Spleen (tissue), 11 donors: Measurements from ENCODE around the gene COL11A1. TPM values are rescaled to one million over a fixed set of nuclear protein-coding genes. Genes with fewer than 3 reads are reported as not detected.

ENCODE experiments used
- DNase-seq: peaks from one replicate; pipeline ENCODE4 v3.0.0-alpha.2; 2020
- H3K27ac ChIP-seq, 8 donors: fragments of 200-600 bp; sonication (generic) in 7 of 8; 1 replicate in 4 of 8; 2 replicates in 4 of 8; pipeline versions ENCODE4 v1.5.0 to v1.8.0; 2016 to 2021; ENCODE audit warnings: inconsistent platforms in 4 of 8, mild to moderate bottlenecking in 4 of 8, moderate library complexity in 1 of 8
- H3K27me3 ChIP-seq, 7 donors: fragments of 200-600 bp; sonication (generic) in 6 of 7; replicated peaks in 1 of 7; 1 replicate in 4 of 7; 2 replicates in 3 of 7; pipeline versions ENCODE4 v1.5.0 to v1.8.0; 2016 to 2021; ENCODE audit warnings: inconsistent platforms in 3 of 7, mild to moderate bottlenecking in 1 of 7
- H3K36me3 ChIP-seq, 6 donors: fragments of 200-600 bp; sonication (generic) in 5 of 6; 1 replicate in 4 of 6; 2 replicates in 2 of 6; pipeline versions ENCODE4 v1.5.0 to v1.8.0; 2016 to 2021; ENCODE audit warnings: inconsistent platforms in 2 of 6
- H3K4me1 ChIP-seq, 6 donors: fragments of 200-600 bp; sonication (generic) in 5 of 6; 1 replicate in 3 of 6; 2 replicates in 3 of 6; pipeline versions ENCODE4 v1.5.0 to v1.8.0; 2016 to 2021; ENCODE audit warnings: inconsistent platforms in 3 of 6
- H3K4me3 ChIP-seq, 8 donors: fragments of 200-600 bp; sonication (generic) in 7 of 8; 1 replicate in 4 of 8; 2 replicates in 4 of 8; pipeline versions ENCODE4 v1.5.0 to v1.8.0; 2016 to 2021; ENCODE audit warnings: inconsistent platforms in 4 of 8, mild to moderate bottlenecking in 4 of 8, moderate library complexity in 2 of 8
- H3K9me3 ChIP-seq, 8 donors: fragments of 200-600 bp; sonication (generic) in 7 of 8; 1 replicate in 4 of 8; 2 replicates in 4 of 8; pipeline versions ENCODE4 v1.5.0 to v1.8.0; 2016 to 2021; ENCODE audit warnings: inconsistent platforms in 4 of 8
- CTCF ChIP-seq, 11 experiments: fragments of 200-600 bp in 7 of 11; fragments of 450-650 bp in 4 of 11; sonication (generic) in 4 of 11; IDR thresholded peaks in 8 of 11; conservative IDR thresholded peaks in 3 of 11; 1 replicate in 7 of 11; 2 replicates in 4 of 11; pipeline versions ENCODE4 v1.4.0 to v1.8.0; 2016 to 2021; ENCODE audit warnings: antibody characterized with exemption in 11 of 11, inconsistent platforms in 4 of 11, mild to moderate bottlenecking in 1 of 11
- POLR2A ChIP-seq, 3 donors: fragments of 450-650 bp; IDR thresholded peaks; one replicate each; pipeline ENCODE4 v1.5.1; 2017; ENCODE audit warnings: antibody characterized with exemption in 3 of 3, mild to moderate bottlenecking in 1 of 3
- POLR2AphosphoS5 ChIP-seq, 3 donors: sonication (generic); formaldehyde crosslinking; IDR thresholded peaks; one replicate each; pipeline ENCODE4 v1.5.1; 2017; ENCODE audit warnings: antibody characterized with exemption in 3 of 3
- WGBS, 5 donors: extraction: QIAGEN DNeasy Blood & Tissue Kit in 3 of 5; methylation state at CpG; one replicate each; pipeline versions ENCODE4 v1.1.5 to v1.1.7; 2013 to 2018; 5-methylcytosine and 5-hydroxymethylcytosine counted together
- intact Hi-C: fragments of 100-400 bp; cut with DNase I; formaldehyde crosslinking; loops from one replicate; pipeline ENCODE4 v1.15.0; 2023; ENCODE audit warnings: low total_unique reads
- polyA plus RNA-seq, 3 donors: library from polyadenylated mRNA; stranded (reverse); fragments of 200-250 nt; gene quantifications; one replicate each; pipeline ENCODE4 v1.2.1, GENCODE V29; 2013
- total RNA-seq, 7 donors: library from RNA; depleted of rRNA in 3 of 7; stranded (reverse); fragments of >200 nt in 3 of 7; fragmentation: NEBNext Ultra II Directional in 4 of 7; extraction: Animal tissue kit (Norgen Biotek cat#: 25700) in 4 of 7; gene quantifications; one replicate each; pipeline versions ENCODE4 v1.1.0 to v1.2.1, GENCODE V29; 2016 to 2021
- donor health status: healthy with polysubstance abuse.
- donor health status: DM: no; HTN: no; CAD: no; lungs with moderate emphysema.
- donor health status: DM: no; HTN: no; CAD: no.
- donor health status: Bipolar disorder and iron deficiency.
- donor health status: healthy.
- donor health status: DM: no; HTN: no; CAD: no.
- donor health status: DM: yes; HTN: yes; CAD: no.

The COL11A1 gene
- total and polyA plus RNA-seq, 10 donors, result 0.02 to 11.1 (median 0.83) TPM; not detected in 1

GRCh38 chr1:103084181-103084580 lies 24.1 kb downstream of the COL11A1 start:
- Histone ChIP-seq H3K27me3 (no peaks in the 10 kb centered on the region), H3K9me3 (no peaks in the 10 kb centered on the region), H3K4me3 (no peak overlapping the region), H3K36me3 (no peaks in the 10 kb centered on the region), H3K4me1 (no peaks in the 10 kb centered on the region), H3K27ac (no peak overlapping the region)
- WGBS, 5 donors, result 26 to 67% (median 40%) methylated on average over 2 of the region's 2 CpGs
- DNase-seq, result no peak
- no peak for TF ChIP-seq CTCF (IDR thresholded peaks at IDR 0.05 in 8 of 11, conservative IDR thresholded peaks at IDR 0.05 in 3 of 11)
- TF ChIP-seq POLR2A (IDR thresholded peaks at IDR 0.05), result no peak
- TF ChIP-seq POLR2AphosphoS5 (IDR thresholded peaks at IDR 0.05), result no peak
- intact Hi-C loops, result no loop called here

DNA sequence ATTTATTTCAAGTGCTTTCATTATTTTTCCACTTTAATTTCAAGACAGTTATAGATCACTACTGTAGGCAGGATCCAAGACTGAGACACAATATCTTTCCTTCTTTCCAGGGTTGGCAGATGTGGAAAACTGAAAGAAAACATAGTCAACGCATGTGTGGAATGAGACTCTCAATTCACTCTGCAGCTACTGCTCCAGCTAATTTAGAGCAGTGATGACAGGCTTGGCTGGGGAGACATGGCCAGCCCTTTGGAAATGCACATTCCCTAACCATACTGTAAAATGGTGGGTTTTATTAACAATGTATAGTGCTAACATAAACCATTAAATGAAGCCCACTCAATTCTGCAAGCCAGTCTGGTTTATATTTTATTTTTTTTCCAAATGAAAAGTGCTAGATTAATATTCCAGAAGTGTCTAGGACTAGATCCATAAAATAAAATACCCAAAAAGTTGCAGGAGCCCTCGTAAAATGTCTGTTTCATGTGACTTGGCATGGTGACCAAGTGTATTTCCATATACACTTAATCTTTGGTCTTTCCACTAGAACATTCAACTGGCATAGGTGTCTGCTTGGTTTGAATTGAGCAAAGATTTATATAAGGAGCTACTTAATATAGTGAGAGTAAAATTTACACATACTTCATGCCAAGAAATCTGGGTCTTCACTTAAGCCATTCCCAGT lies 32.9 kb downstream of the COL11A1 start:
- H3K4me1 ChIP-seq, result no peaks in the 10 kb centered on the region
- no peak for DNase-seq
- TF ChIP-seq POLR2AphosphoS5 (IDR thresholded peaks at IDR 0.05) (no peak), POLR2A (IDR thresholded peaks at IDR 0.05) (no peak), CTCF (IDR thresholded peaks at IDR 0.05 in 8 of 11, conservative IDR thresholded peaks at IDR 0.05 in 3 of 11) (no peak)
- H3K36me3 ChIP-seq, result no peaks in the 10 kb centered on the region
- no peaks in the 10 kb centered on the region for H3K27me3 ChIP-seq
- no peak overlapping the region for H3K4me3 ChIP-seq
- intact Hi-C loops, result no loop called here
- WGBS, 5 donors, result 75 to 81% (median 78%) methylated on average over 2 of the region's 2 CpGs
- no peak overlapping the region for H3K27ac ChIP-seq
- H3K9me3 ChIP-seq, result no peaks in the 10 kb centered on the region

- intact Hi-C loops, result no loop called here
- TF ChIP-seq POLR2AphosphoS5 (IDR thresholded peaks at IDR 0.05), result no peak
- no peak for TF ChIP-seq POLR2A (IDR thresholded peaks at IDR 0.05)
- TF ChIP-seq CTCF (IDR thresholded peaks at IDR 0.05 in 8 of 11, conservative IDR thresholded peaks at IDR 0.05 in 3 of 11), result no peak
- no peaks in the 10 kb centered on the region for H3K4me1 ChIP-seq
- no peaks in the 10 kb centered on the region for H3K9me3 ChIP-seq
- H3K4me3 ChIP-seq, result no peak overlapping the region
- WGBS, 5 donors, result 75 to 93% (median 76%) methylated on average over 6 of the region's 6 CpGs
- H3K27me3 ChIP-seq, result no peaks in the 10 kb centered on the region
- no peak for DNase-seq
- H3K36me3 ChIP-seq, result no peaks in the 10 kb centered on the region
- H3K27ac ChIP-seq, result no peak overlapping the region
Measured at GRCh38 chr1:103074224-103074623, 34.1 kb downstream of the COL11A1 start.

DNA sequence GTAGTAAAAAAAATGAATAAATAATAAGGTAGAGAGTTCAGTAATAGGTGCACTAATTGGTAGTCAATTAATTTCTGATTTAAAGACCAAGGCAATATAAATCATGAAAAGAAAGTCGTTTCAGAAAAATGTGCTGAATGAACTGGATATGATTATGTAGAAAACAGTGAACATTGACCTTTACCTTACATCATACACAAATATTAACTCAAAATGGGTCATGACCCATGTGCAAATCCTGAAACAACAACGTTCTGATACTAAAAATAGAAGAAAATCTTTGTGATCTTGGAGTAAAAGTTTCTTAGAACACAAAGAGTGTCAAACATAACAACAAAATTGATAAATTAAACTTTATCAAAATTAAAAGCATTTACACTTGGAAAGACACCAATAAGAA lies 39.1 kb downstream of the COL11A1 start:
- no peaks in the 10 kb centered on the region for H3K36me3 ChIP-seq
- no peak overlapping the region for H3K27ac ChIP-seq
- no peak overlapping the region for H3K4me3 ChIP-seq
- no peak for TF ChIP-seq CTCF (IDR thresholded peaks at IDR 0.05 in 8 of 11, conservative IDR thresholded peaks at IDR 0.05 in 3 of 11)
- no peak for TF ChIP-seq POLR2A (IDR thresholded peaks at IDR 0.05)
- no peak for TF ChIP-seq POLR2AphosphoS5 (IDR thresholded peaks at IDR 0.05)
- WGBS, 5 donors, result 20 to 50% (median 29%) methylated on average over 2 of the region's 2 CpGs
- H3K4me1 ChIP-seq, result no peaks in the 10 kb centered on the region
- no peaks in the 10 kb centered on the region for H3K9me3 ChIP-seq
- no peak for DNase-seq
- H3K27me3 ChIP-seq, result no peaks in the 10 kb centered on the region
- intact Hi-C loops, result no loop called here
